Hepatocyte (in vitro differentiated cells): Measurements from ENCODE around the gene GDA. TPM values are rescaled to one million over a fixed set of nuclear protein-coding genes. Genes with fewer than 3 reads are reported as not detected.

Experiments
- DNase-seq: peaks from one replicate; pipeline ENCODE4 v3.0.0-alpha.2; 2016; ENCODE audit warnings: low spot score
- H2AFZ ChIP-seq: fragments of 200-600 bp; sonication (generic); 2 replicates; pipeline ENCODE4 v1.6.0; 2016; ENCODE audit warnings: antibody characterized with exemption, mild to moderate bottlenecking
- H3K27ac ChIP-seq: fragments of 200-600 bp; sonication (generic); 2 replicates; pipeline ENCODE4 v1.5.1; 2016; ENCODE audit warnings: mild to moderate bottlenecking
- H3K27me3 ChIP-seq: fragments of 200-600 bp; sonication (generic); 2 replicates; pipeline ENCODE4 v1.6.1; 2016
- H3K36me3 ChIP-seq: fragments of 200-600 bp; sonication (generic); replicated peaks from 2 replicates; pipeline ENCODE4 v1.5.1; 2016; ENCODE audit warnings: low read depth; ENCODE audit not compliant: insufficient read depth
- H3K4me1 ChIP-seq: fragments of 200-600 bp; sonication (generic); 2 replicates; pipeline ENCODE4 v1.5.1; 2016; ENCODE audit warnings: mild to moderate bottlenecking, moderate library complexity; ENCODE audit not compliant: insufficient read depth
- H3K4me2 ChIP-seq: fragments of 200-600 bp; sonication (generic); 2 replicates; pipeline ENCODE4 v1.6.0; 2016
- H3K4me3 ChIP-seq: fragments of 200-600 bp; sonication (generic); 2 replicates; pipeline ENCODE4 v1.5.1; 2016; ENCODE audit warnings: mild to moderate bottlenecking
- H3K79me2 ChIP-seq: fragments of 200-600 bp; sonication (generic); 2 replicates; pipeline ENCODE4 v1.6.0; 2017; ENCODE audit warnings: mild to moderate bottlenecking
- H3K9me2 ChIP-seq: fragments of 200-600 bp; sonication (generic); replicated peaks from 2 replicates; pipeline ENCODE4 v1.6.0; 2017; ENCODE audit warnings: mild to moderate bottlenecking; ENCODE audit not compliant: insufficient read depth
- H3K9me3 ChIP-seq: fragments of 200-600 bp; sonication (generic); 2 replicates; pipeline ENCODE4 v1.5.1; 2016; ENCODE audit warnings: low read depth, mild to moderate bottlenecking
- H4K20me1 ChIP-seq: fragments of 200-600 bp; sonication (generic); 2 replicates; pipeline ENCODE4 v1.6.0; 2016; ENCODE audit warnings: mild to moderate bottlenecking; ENCODE audit not compliant: insufficient read depth, poor library complexity, severe bottlenecking
- EZH2 ChIP-seq: fragments of 200-600 bp; sonication (generic); IDR thresholded peaks from 2 replicates; pipeline ENCODE4 v1.6.1; 2016; ENCODE audit warnings: antibody characterized with exemption, mild to moderate bottlenecking, borderline replicate concordance
- EZH2phosphoT487 ChIP-seq: fragments of 200-600 bp; sonication (generic); IDR thresholded peaks from one replicate; pipeline ENCODE4 v1.6.1; 2018; ENCODE audit warnings: antibody characterized with exemption, mild to moderate bottlenecking, low read depth, moderate library complexity; ENCODE audit not compliant: unreplicated experiment, severe bottlenecking
- WGBS: methylation state at CpG from one replicate; pipeline ENCODE4 v1.1.6; 2016; ENCODE audit warnings: low lambda C conversion rate; ENCODE audit errors: missing lambda C conversion rate; 5-methylcytosine and 5-hydroxymethylcytosine counted together
- polyA plus RNA-seq: library from polyadenylated mRNA; unstranded; fragments of >200 nt; fragmentation: Nextera tagmentation; extraction: Ambion mirVana; gene quantifications from 2 replicates; pipeline ENCODE4 v1.2.1, GENCODE V29; 2016
- total RNA-seq: library from RNA; depleted of rRNA; stranded (reverse); fragments of >200 nt; gene quantifications from 2 replicates; pipeline ENCODE4 v1.2.3, GENCODE V29; 2014
- TF ChIP-seq, protein P1 (sequence below): fragments of 200-600 bp; sonication (generic); IDR thresholded peaks from 2 replicates; pipeline ENCODE4 v1.5.1; 2016; ENCODE audit warnings: antibody characterized with exemption, mild to moderate bottlenecking; ENCODE audit not compliant: poor library complexity

The GDA gene
- total and polyA plus RNA-seq, 2 experiments from 2014 or later: 14.4 to 23.6 TPM

DNA sequence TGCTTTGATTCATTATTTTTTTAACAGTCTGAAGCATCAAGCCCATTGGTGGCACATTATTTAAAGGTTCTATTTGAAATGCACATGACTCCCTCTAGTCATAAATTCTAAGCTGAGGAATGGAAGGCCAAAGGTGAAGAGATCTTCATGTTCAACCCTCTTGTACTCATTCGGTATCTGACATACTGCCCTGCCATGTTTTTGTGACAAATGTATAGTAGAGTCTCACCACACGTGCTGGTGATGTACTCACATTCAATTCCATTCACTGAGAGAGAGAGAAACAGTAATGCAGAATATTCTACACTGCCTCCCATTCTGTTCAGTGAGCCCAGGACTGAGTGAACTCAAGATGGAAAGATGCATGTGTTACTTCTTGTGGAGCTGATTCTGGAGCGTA is 98.3 kb downstream of the GDA start:
- WGBS: 78% methylated on average over 3 of the region's 3 CpGs
- H2AFZ ChIP-seq: no peak overlapping the region
- H3K27ac ChIP-seq: no peak overlapping the region
- TF ChIP-seq, protein P1, sequence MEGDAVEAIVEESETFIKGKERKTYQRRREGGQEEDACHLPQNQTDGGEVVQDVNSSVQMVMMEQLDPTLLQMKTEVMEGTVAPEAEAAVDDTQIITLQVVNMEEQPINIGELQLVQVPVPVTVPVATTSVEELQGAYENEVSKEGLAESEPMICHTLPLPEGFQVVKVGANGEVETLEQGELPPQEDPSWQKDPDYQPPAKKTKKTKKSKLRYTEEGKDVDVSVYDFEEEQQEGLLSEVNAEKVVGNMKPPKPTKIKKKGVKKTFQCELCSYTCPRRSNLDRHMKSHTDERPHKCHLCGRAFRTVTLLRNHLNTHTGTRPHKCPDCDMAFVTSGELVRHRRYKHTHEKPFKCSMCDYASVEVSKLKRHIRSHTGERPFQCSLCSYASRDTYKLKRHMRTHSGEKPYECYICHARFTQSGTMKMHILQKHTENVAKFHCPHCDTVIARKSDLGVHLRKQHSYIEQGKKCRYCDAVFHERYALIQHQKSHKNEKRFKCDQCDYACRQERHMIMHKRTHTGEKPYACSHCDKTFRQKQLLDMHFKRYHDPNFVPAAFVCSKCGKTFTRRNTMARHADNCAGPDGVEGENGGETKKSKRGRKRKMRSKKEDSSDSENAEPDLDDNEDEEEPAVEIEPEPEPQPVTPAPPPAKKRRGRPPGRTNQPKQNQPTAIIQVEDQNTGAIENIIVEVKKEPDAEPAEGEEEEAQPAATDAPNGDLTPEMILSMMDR: no peak
- no peak for TF ChIP-seq EZH2phosphoT487
- no peak for TF ChIP-seq EZH2
- DNase-seq: no peak
- no peak overlapping the region for H3K4me2 ChIP-seq
- no peaks in the 10 kb centered on the region for H3K79me2 ChIP-seq
- H3K36me3 ChIP-seq: no peaks in the 10 kb centered on the region
- H3K27me3 ChIP-seq: no peaks in the 10 kb centered on the region
- no peak overlapping the region for H3K4me3 ChIP-seq
- no peaks in the 10 kb centered on the region for H3K4me1 ChIP-seq
- no peaks in the 10 kb centered on the region for H4K20me1 ChIP-seq
- no peaks in the 10 kb centered on the region for H3K9me2 ChIP-seq
- H3K9me3 ChIP-seq: no peaks in the 10 kb centered on the region

DNA sequence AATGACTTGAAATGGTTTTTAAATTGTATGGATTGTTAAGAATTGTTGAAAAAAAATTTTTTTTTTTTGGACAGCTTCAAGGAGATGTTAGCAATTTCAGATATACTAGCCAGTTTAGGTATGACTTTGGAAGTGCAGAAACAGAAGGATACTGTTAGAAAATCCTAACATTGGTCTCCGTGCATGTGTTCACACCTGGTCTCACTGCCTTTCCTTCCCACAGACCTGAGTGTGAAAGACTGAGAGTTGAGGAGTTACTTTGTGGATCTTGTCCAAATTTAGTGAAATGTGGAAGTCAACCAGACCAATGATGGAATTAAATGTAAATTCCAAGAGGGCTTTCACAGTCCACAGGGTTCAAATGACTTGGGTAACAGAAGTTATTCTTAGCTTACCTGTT is 102.3 kb downstream of the GDA start:
- no peak overlapping the region for H2AFZ ChIP-seq
- H3K27ac ChIP-seq: no peak overlapping the region

DNA sequence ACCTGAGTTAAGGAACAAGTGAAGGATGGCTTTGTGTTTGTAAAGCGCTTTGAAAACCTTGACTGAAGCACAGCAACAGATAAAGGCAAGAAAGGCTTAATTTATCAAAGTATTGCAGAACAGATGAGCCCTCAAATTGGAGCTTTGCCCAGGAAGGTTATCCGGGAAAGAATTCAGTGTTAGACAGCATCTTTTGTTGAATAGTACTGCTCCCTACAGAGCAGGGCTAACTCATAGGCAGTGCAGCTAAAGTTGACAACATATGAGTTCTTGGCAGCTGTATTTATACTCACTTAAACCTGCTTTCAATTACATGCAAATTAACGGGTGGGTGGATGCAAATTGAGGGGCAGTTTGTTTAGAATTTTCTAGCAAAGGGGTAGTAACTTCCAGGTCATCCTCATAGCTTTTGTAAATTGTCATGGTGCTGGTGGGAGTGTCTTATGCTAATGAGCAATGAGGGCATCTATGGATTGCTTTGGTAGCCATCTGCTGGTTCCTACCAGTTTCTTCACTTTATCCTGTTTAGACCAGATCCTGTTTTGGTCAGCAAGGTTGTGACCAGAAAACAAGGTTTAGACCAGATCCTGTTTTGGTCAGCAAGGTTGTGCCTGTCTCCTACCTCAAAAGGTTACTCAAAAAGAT is 105.8 kb downstream of the GDA start:
- no peaks in the 10 kb centered on the region for H3K9me3 ChIP-seq
- H4K20me1 ChIP-seq: no peaks in the 10 kb centered on the region
- no peaks in the 10 kb centered on the region for H3K36me3 ChIP-seq
- no peaks in the 10 kb centered on the region for H3K27me3 ChIP-seq
- H3K27ac ChIP-seq: no peak overlapping the region
- H3K4me2 ChIP-seq: no peak overlapping the region
- DNase-seq: no peak
- TF ChIP-seq, protein P1: no peak
- TF ChIP-seq EZH2phosphoT487 (no peak), EZH2 (no peak)
- WGBS: 81% methylated on average over 3 of the region's 3 CpGs
- H2AFZ ChIP-seq: no peak overlapping the region
- no peaks in the 10 kb centered on the region for H3K9me2 ChIP-seq
- H3K79me2 ChIP-seq: no peaks in the 10 kb centered on the region
- H3K4me1 ChIP-seq: no peaks in the 10 kb centered on the region
- no peak overlapping the region for H3K4me3 ChIP-seq

More for the DNA sequence above, 102.3 kb downstream of the GDA start:
- no peaks in the 10 kb centered on the region for H3K27me3 ChIP-seq
- no peaks in the 10 kb centered on the region for H3K79me2 ChIP-seq
- H3K9me3 ChIP-seq: no peaks in the 10 kb centered on the region
- no peaks in the 10 kb centered on the region for H3K9me2 ChIP-seq
- no peak overlapping the region for H3K4me2 ChIP-seq
- no peaks in the 10 kb centered on the region for H3K36me3 ChIP-seq
- no peak overlapping the region for H3K4me3 ChIP-seq
- TF ChIP-seq EZH2phosphoT487 (no peak), EZH2 (no peak)
- TF ChIP-seq, protein P1: no peak
- 91% methylated on average over 1 of the region's 1 CpG for WGBS
- no peaks in the 10 kb centered on the region for H3K4me1 ChIP-seq
- no peak for DNase-seq
- no peaks in the 10 kb centered on the region for H4K20me1 ChIP-seq

DNA sequence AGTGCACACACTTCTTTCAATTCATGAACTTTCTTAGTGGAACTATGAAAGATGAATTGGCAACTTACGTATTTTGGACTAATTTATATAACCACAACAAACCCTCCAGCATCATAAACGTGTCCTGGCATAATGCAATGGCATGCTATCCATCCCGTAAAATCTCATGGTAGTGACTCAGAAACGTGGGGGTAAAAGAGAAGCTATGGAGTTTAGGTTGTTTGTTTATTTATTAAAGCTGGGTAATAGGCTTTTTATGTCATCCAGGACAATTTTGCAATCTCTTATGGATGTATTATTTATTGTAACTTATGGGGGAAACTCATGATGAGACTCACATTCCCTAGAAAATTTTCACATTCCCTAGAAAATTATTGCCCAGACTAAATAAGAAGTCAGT is 106.3 kb downstream of the GDA start:
- no peak overlapping the region for H3K4me3 ChIP-seq
- no peaks in the 10 kb centered on the region for H3K79me2 ChIP-seq
- DNase-seq: no peak
- no peak for TF ChIP-seq EZH2
- no peak for TF ChIP-seq EZH2phosphoT487
- TF ChIP-seq, protein P1: no peak
- H2AFZ ChIP-seq: no peak overlapping the region
- H3K27ac ChIP-seq: no peak overlapping the region
- no peaks in the 10 kb centered on the region for H3K4me1 ChIP-seq
- WGBS: 76% methylated on average over 4 of the region's 4 CpGs
- H3K9me2 ChIP-seq: no peaks in the 10 kb centered on the region
- H3K9me3 ChIP-seq: no peaks in the 10 kb centered on the region
- H3K36me3 ChIP-seq: no peaks in the 10 kb centered on the region
- no peaks in the 10 kb centered on the region for H4K20me1 ChIP-seq
- H3K27me3 ChIP-seq: no peaks in the 10 kb centered on the region
- no peak overlapping the region for H3K4me2 ChIP-seq
